H1 (cell line): ENCODE data around the gene RRAGB. TPM values are rescaled to one million over a fixed set of nuclear protein-coding genes. Genes with fewer than 3 reads are reported as not detected.

Experiments
- CTCF ChIA-PET: fragments of 300-600 bp; sonication (Branson Sonifier 250); formaldehyde crosslinking; loops from one replicate; lab custom pipeline; 2021; ENCODE audit not compliant: partially characterized antibody; lab: Charles Lee
- POLR2A ChIA-PET: fragments of 300-600 bp; sonication (Branson Sonifier 250); formaldehyde crosslinking; loops from one replicate; lab custom pipeline; 2021; ENCODE audit warnings: inconsistent platforms; ENCODE audit not compliant: partially characterized antibody; lab: Charles Lee
- DNase-seq, 2 experiments: peaks; one replicate each; pipeline versions ENCODE4 v3.0.0 to v3.0.0-alpha.2; 2010 to 2022; ENCODE audit warnings: low spot score in 2 of 2, low read depth in 1 of 2, mixed read lengths in 1 of 2
- FAIRE-seq: peaks from 2 replicates; lab custom pipeline; 2011; peaks lifted over from hg19 to GRCh38; lab: Jason Lieb, UNC
- H2AFZ ChIP-seq: 2 replicates; pipeline ENCODE4 v1.8.1; 2012; ENCODE audit warnings: low read length, inconsistent platforms
- H2AK5ac ChIP-seq: 2 replicates; pipeline ENCODE4 v1.6.1; 2013; ENCODE audit warnings: low read depth, low read length
- H2BK120ac ChIP-seq: replicated peaks from 2 replicates; pipeline ENCODE3; 2013; ENCODE audit warnings: low read depth, low read length, inconsistent platforms
- H2BK12ac ChIP-seq: 2 replicates; pipeline ENCODE4 v1.6.1; 2013; ENCODE audit warnings: low read depth, low read length
- H2BK15ac ChIP-seq: 2 replicates; pipeline ENCODE4 v1.6.1; 2013; ENCODE audit warnings: low read length
- H2BK20ac ChIP-seq: 2 replicates; pipeline ENCODE4 v1.6.1; 2013; ENCODE audit warnings: low read length
- H2BK5ac ChIP-seq: 2 replicates; pipeline ENCODE4 v1.6.1; 2013; ENCODE audit warnings: low read depth, low read length
- H3K14ac ChIP-seq: 2 replicates; pipeline ENCODE4 v1.6.1; 2013; ENCODE audit warnings: inconsistent platforms; ENCODE audit not compliant: insufficient read length
- H3K18ac ChIP-seq: 2 replicates; pipeline ENCODE4 v1.6.1; 2013; ENCODE audit warnings: low read length; ENCODE audit errors: extremely low read depth
- H3K23ac ChIP-seq: 2 replicates; pipeline ENCODE4 v1.6.1; 2013; ENCODE audit warnings: inconsistent platforms; ENCODE audit not compliant: insufficient read length
- H3K23me2 ChIP-seq: 2 replicates; pipeline ENCODE4 v1.6.1; 2013; ENCODE audit warnings: low read depth, low read length
- H3K27ac ChIP-seq: 2 replicates; pipeline ENCODE4 v1.6.1; 2011; ENCODE audit warnings: low read depth, low read length, inconsistent platforms
- H3K27me3 ChIP-seq, 4 experiments: replicated peaks in 1 of 4; 1 replicate in 1 of 4; 2 replicates in 3 of 4; pipeline versions ENCODE4 v1.6.1 to v1.8.1; 2011 to 2013; ENCODE audit warnings: low read length in 3 of 4, mild to moderate bottlenecking in 3 of 4, inconsistent platforms in 2 of 4, mixed read lengths in 2 of 4, moderate library complexity in 1 of 4; ENCODE audit not compliant: control insufficient read depth in 3 of 4, insufficient read depth in 3 of 4; ENCODE audit errors: extremely low read depth in 1 of 4
- H3K36me3 ChIP-seq, 4 experiments: 2 replicates each; pipeline versions ENCODE4 v1.6.1 to v1.8.1; 2011 to 2013; ENCODE audit warnings: mild to moderate bottlenecking in 4 of 4, low read length in 3 of 4, moderate library complexity in 2 of 4, control low read depth in 1 of 4, inconsistent platforms in 1 of 4; ENCODE audit not compliant: insufficient read depth in 4 of 4, control insufficient read depth in 2 of 4
- H3K4ac ChIP-seq: replicated peaks from 2 replicates; pipeline ENCODE3; 2013; ENCODE audit warnings: low read length, low read depth, mixed read lengths, inconsistent platforms; ENCODE audit not compliant: insufficient read length
- H3K4me1 ChIP-seq, 4 experiments: replicated peaks in 1 of 4; 1 replicate in 1 of 4; 2 replicates in 3 of 4; pipeline versions ENCODE4 v1.6.1 to v1.8.1; 2011 to 2013; ENCODE audit warnings: low read length in 3 of 4, inconsistent platforms in 2 of 4, mixed read lengths in 1 of 4; ENCODE audit not compliant: insufficient read depth in 4 of 4, control insufficient read depth in 3 of 4
- H3K4me2 ChIP-seq, 2 experiments: 2 replicates each; pipeline versions ENCODE4 v1.6.1 to v1.8.1; 2011 to 2013; ENCODE audit warnings: low read depth in 2 of 2, low read length in 2 of 2, control low read depth in 1 of 2, inconsistent platforms in 1 of 2, mild to moderate bottlenecking in 1 of 2; ENCODE audit not compliant: insufficient read depth in 1 of 2
- H3K4me3 ChIP-seq, 4 experiments: fragments of 200-600, 300-600 bp in 1 of 4; sonication (generic), shearing (Covaris generic), sonication (Bioruptor Twin) in 1 of 4; 2 replicates each; pipeline versions ENCODE4 v1.5.1 to v1.8.1; 2011 to 2016; ENCODE audit warnings: low read length in 4 of 4, low read depth in 3 of 4, control low read depth in 2 of 4, inconsistent platforms in 2 of 4, mild to moderate bottlenecking in 2 of 4, mixed read lengths in 1 of 4, moderate library complexity in 1 of 4; ENCODE audit not compliant: insufficient read depth in 2 of 4; ENCODE audit errors: extremely low read depth in 1 of 4
- H3K56ac ChIP-seq: replicated peaks from 2 replicates; pipeline ENCODE3; 2013; ENCODE audit warnings: low read depth, mild to moderate bottlenecking, mixed read lengths, low read length, inconsistent platforms; ENCODE audit not compliant: insufficient read length
- H3K79me1 ChIP-seq: 2 replicates; pipeline ENCODE4 v1.6.1; 2013; ENCODE audit warnings: low read depth, low read length, control low read depth
- H3K79me2 ChIP-seq, 2 experiments: 2 replicates each; pipeline versions ENCODE4 v1.6.1 to v1.8.1; 2012 to 2013; ENCODE audit warnings: low read length in 2 of 2, mild to moderate bottlenecking in 2 of 2, inconsistent platforms in 1 of 2; ENCODE audit not compliant: insufficient read depth in 2 of 2, control insufficient read depth in 1 of 2
- H3K9ac ChIP-seq, 4 experiments: replicated peaks in 1 of 4; 1 replicate in 1 of 4; 2 replicates in 3 of 4; pipeline versions ENCODE4 v1.6.1 to v1.8.1; 2011 to 2013; ENCODE audit warnings: low read depth in 3 of 4, low read length in 3 of 4, control low read depth in 2 of 4, mild to moderate bottlenecking in 2 of 4, moderate library complexity in 2 of 4, inconsistent platforms in 1 of 4; ENCODE audit errors: extremely low read depth in 1 of 4
- H3K9me3 ChIP-seq, 2 experiments: 2 replicates each; pipeline versions ENCODE4 v1.6.1 to v1.8.1; 2012 to 2013; ENCODE audit warnings: mild to moderate bottlenecking in 2 of 2, moderate library complexity in 2 of 2, control low read depth in 1 of 2, inconsistent platforms in 1 of 2, low read depth in 1 of 2, low read length in 1 of 2, mixed read lengths in 1 of 2; ENCODE audit not compliant: insufficient read depth in 2 of 2
- H4K20me1 ChIP-seq, 2 experiments: replicated peaks in 1 of 2; 2 replicates each; pipeline versions ENCODE3 to v1.8.1; 2011 to 2013; ENCODE audit warnings: inconsistent platforms in 2 of 2, low read length in 2 of 2, mild to moderate bottlenecking in 1 of 2; ENCODE audit not compliant: insufficient read depth in 2 of 2, control insufficient read depth in 1 of 2
- H4K5ac ChIP-seq: 2 replicates; pipeline ENCODE4 v1.6.1; 2013; ENCODE audit warnings: low read length, low read depth, mixed read lengths, inconsistent platforms; ENCODE audit not compliant: insufficient read length
- H4K8ac ChIP-seq: 2 replicates; pipeline ENCODE4 v1.8.0; 2013; ENCODE audit warnings: mild to moderate bottlenecking, moderate library complexity, low read length, inconsistent platforms; ENCODE audit not compliant: insufficient read depth; ENCODE audit errors: extremely low read depth
- H4K91ac ChIP-seq: replicated peaks from 2 replicates; pipeline ENCODE3; 2013; ENCODE audit warnings: low read length, mixed read lengths, inconsistent platforms; ENCODE audit not compliant: insufficient read length
- SUZ12 ChIP-seq: fragments of 200-600 bp; sonication (generic); IDR thresholded peaks from 2 replicates; pipeline ENCODE4 v1.6.1; 2012; ENCODE audit warnings: mild to moderate bottlenecking, inconsistent platforms, low read length, moderate library complexity, mixed read lengths
- TBP ChIP-seq: IDR thresholded peaks from 2 replicates; pipeline ENCODE4 v1.6.1; 2011; ENCODE audit warnings: low read depth, low read length, improper control_type of control experiment
- TCF12 ChIP-seq: IDR thresholded peaks from 2 replicates; pipeline ENCODE4 v1.6.1; 2011; ENCODE audit warnings: low read depth, mild to moderate bottlenecking, low read length
- WGBS, 2 experiments: shearing (Covaris generic) in 1 of 2; methylation state at CpG; one replicate each; pipeline versions ENCODE4 v1.1.6 to v1.1.7; 2013 to 2015; ENCODE audit warnings: low lambda C conversion rate in 2 of 2, mixed read lengths in 2 of 2, inconsistent platforms in 1 of 2, low coverage in 1 of 2, missing lambda C conversion rate in 1 of 2; ENCODE audit not compliant: insufficient replicate concordance in 2 of 2, insufficient coverage in 1 of 2, insufficient read length in 1 of 2; ENCODE audit errors: extremely low coverage in 1 of 2, missing lambda C conversion rate in 1 of 2; 5-methylcytosine and 5-hydroxymethylcytosine counted together
- polyA plus RNA-seq, 7 experiments: library from polyadenylated mRNA; depleted of rRNA in 3 of 7; stranded (reverse) in 5 of 7; unstranded in 2 of 7; fragments of >200 nt in 5 of 7; fragments of 200-250 nt in 2 of 7; gene quantifications; 1 replicate in 5 of 7; 2 replicates in 1 of 7; 4 replicates in 1 of 7; pipeline versions ENCODE4 v1.2.1 to v1.2.3, GENCODE V29; 2011 to 2013; ENCODE audit warnings: missing spikeins in 2 of 7, mixed read lengths in 2 of 7
- total RNA-seq: library from RNA; stranded (reverse); fragmentation: NEBNext Ultra II Directional; extraction: Animal tissue kit (Norgen Biotek cat#: 25700); gene quantifications from 2 replicates; pipeline ENCODE4 v1.2.1, GENCODE V29; 2021

RRAGB gene
- total and polyA plus RNA-seq, 2 of the 8 experiments (the other 6 are each of a cell fraction or from before 2014, with no cell fraction given): 5.8 to 6.8 TPM

- Histone ChIP-seq H3K27ac (no peak overlapping the region), H4K20me1 (no peaks in the 10 kb centered on the region), H3K79me1 (no peaks in the 10 kb centered on the region), H2BK20ac (no peak overlapping the region), H2BK120ac (no peak overlapping the region), H3K56ac (no peak overlapping the region), H2AFZ (no peak overlapping the region), H2BK5ac (no peak overlapping the region), H3K4me3 (no peak overlapping the region), H3K4me1 (no peaks in the 10 kb centered on the region), H3K79me2 (no peaks in the 10 kb centered on the region), H3K14ac (no peak overlapping the region), H2AK5ac (no peak overlapping the region), H3K4me2 (no peak overlapping the region), H3K4ac (no peak overlapping the region), H3K9me3 (peaks cover 3% of the 10 kb centered on the region in 2 experiments; a peak in 1 of 4 replicates), H4K8ac (no peak overlapping the region), H4K91ac (no peak overlapping the region), H3K23me2 (no peaks in the 10 kb centered on the region), H3K18ac (no peak overlapping the region), H3K9ac (no peak overlapping the region), H4K5ac (no peak overlapping the region), H2BK12ac (no peak overlapping the region), H3K23ac (no peak overlapping the region), H3K27me3 (no peaks in the 10 kb centered on the region), H3K36me3 (no peaks in the 10 kb centered on the region)
- CTCF ChIA-PET: no interaction called here
- 78% methylated on average over 5 of the region's 5 CpGs; no CpG with 5 or more reads in 1 of the 2 experiments for WGBS, 2 experiments
- no peak for FAIRE-seq
- DNase-seq: no peak
- POLR2A ChIA-PET: no interaction called here
- no peak for TF ChIP-seq TBP
- no peak for TF ChIP-seq TCF12
- no peak for TF ChIP-seq SUZ12
- TF ChIP-seq, all 59 proteins: peak for 0
- no peak overlapping the region for H2BK15ac ChIP-seq
Measured at GRCh38 chrX:55695227-55696018, 22.1 kb upstream of the RRAGB start.
